ENCODE data around the gene CACNA1E.

The CACNA1E gene

GRCh38 chr1:181484821-181485220 is 1.5 kb downstream of the CACNA1E start:
- no peak for DNase-seq (ENCODE audit: low spot score)

GRCh38 chr1:181485287-181486097 is 2.2 kb downstream of the CACNA1E start:
- no peak for DNase-seq (ENCODE audit: low spot score)

GRCh38 chr1:181486098-181486420 is 2.7 kb downstream of the CACNA1E start:
- no peak for DNase-seq (ENCODE audit: low spot score)

GRCh38 chr1:181488866-181489265 is 5.5 kb downstream of the CACNA1E start:
- no peak for DNase-seq (ENCODE audit: low spot score)

GRCh38 chr1:181490276-181490675 is 7.0 kb downstream of the CACNA1E start:
- no peak for DNase-seq (ENCODE audit: low spot score)

GRCh38 chr1:181490740-181491712 is 7.7 kb downstream of the CACNA1E start:
- no peak for DNase-seq (ENCODE audit: low spot score)

GRCh38 chr1:181493166-181493565 is 9.8 kb downstream of the CACNA1E start:
- DNase-seq (ENCODE audit: low spot score), result no peak

GRCh38 chr1:181493885-181494284 is 10.6 kb downstream of the CACNA1E start:
- no peak for DNase-seq (ENCODE audit: low spot score)

- DNase-seq (ENCODE audit: low spot score), result no peak
Observed at GRCh38 chr1:181496759-181497158, 13.4 kb downstream of the CACNA1E start.

- no peak for DNase-seq (ENCODE audit: low spot score)
Observed at GRCh38 chr1:181497870-181498269, 14.6 kb downstream of the CACNA1E start.

GRCh38 chr1:181499825-181500224 is 16.5 kb downstream of the CACNA1E start:
- DNase-seq (ENCODE audit: low spot score), result no peak

- no peak for DNase-seq (ENCODE audit: low spot score)
Observed at GRCh38 chr1:181500636-181501035, 17.3 kb downstream of the CACNA1E start.

GRCh38 chr1:181501612-181502011 is 18.3 kb downstream of the CACNA1E start:
- no peak for DNase-seq (ENCODE audit: low spot score)

- DNase-seq (ENCODE audit: low spot score), result no peak
Observed at GRCh38 chr1:181503171-181503810, 20.0 kb downstream of the CACNA1E start.

GRCh38 chr1:181504399-181504842 is 21.1 kb downstream of the CACNA1E start:
- no peak for DNase-seq (ENCODE audit: low spot score)

GRCh38 chr1:181506563-181507353 is 23.4 kb downstream of the CACNA1E start:
- no peak for DNase-seq (ENCODE audit: low spot score)

GRCh38 chr1:181508486-181509165 is 25.3 kb downstream of the CACNA1E start:
- DNase-seq (ENCODE audit: low spot score), result no peak

- no peak for DNase-seq (ENCODE audit: low spot score)
Observed at GRCh38 chr1:181513786-181514297, 30.5 kb downstream of the CACNA1E start.

GRCh38 chr1:181514298-181515290 is 31.3 kb downstream of the CACNA1E start:
- no peak for DNase-seq (ENCODE audit: low spot score)

GRCh38 chr1:181516706-181517105 is 33.4 kb downstream of the CACNA1E start:
- DNase-seq (ENCODE audit: low spot score), result no peak
